Nephron progenitor cell (in vitro differentiated cells): Measurements from ENCODE around the gene MSH5.

Source experiments
- DNase-seq: peaks from one replicate; pipeline ENCODE4 v3.0.0; 2021
- H3K27ac Mint-ChIP-seq: 2 replicates; pipeline ENCODE4 v1.8.0; 2021; ENCODE audit warnings: mild to moderate bottlenecking, moderate library complexity, mixed read lengths
- H3K27me3 Mint-ChIP-seq: 2 replicates; pipeline ENCODE4 v1.8.0; 2021; ENCODE audit warnings: mild to moderate bottlenecking, low read depth, mixed read lengths; ENCODE audit not compliant: poor library complexity
- H3K36me3 Mint-ChIP-seq: 2 replicates; pipeline ENCODE4 v1.8.0; 2021; ENCODE audit warnings: low read depth, mixed read lengths
- H3K4me1 Mint-ChIP-seq: 2 replicates; pipeline ENCODE4 v1.8.0; 2021; ENCODE audit warnings: mixed read lengths
- H3K4me3 Mint-ChIP-seq: 2 replicates; pipeline ENCODE4 v1.8.0; 2021; ENCODE audit warnings: mild to moderate bottlenecking, moderate library complexity, mixed read lengths
- H3K9me3 Mint-ChIP-seq: 2 replicates; pipeline ENCODE4 v1.8.0; 2021; ENCODE audit warnings: mild to moderate bottlenecking, moderate library complexity, mixed read lengths
- CTCF ChIP-seq: fragments of 200-600 bp; sonication (generic); IDR thresholded peaks from 2 replicates; pipeline ENCODE4 v1.5.0; 2021; ENCODE audit warnings: antibody characterized with exemption

The MSH5 gene

GRCh38 chr6:31740397-31741223 is 805 bp downstream of the MSH5 start:
- Mint-ChIP-seq H3K27ac (no peak overlapping the region), H3K36me3 (peaks cover 22% of the 10 kb centered on the region), H3K9me3 (no peaks in the 10 kb centered on the region), H3K4me1 (peaks cover 96% of the 10 kb centered on the region), H3K4me3 (peak overlapping the region; percentile 98), H3K27me3 (peaks cover 3% of the 10 kb centered on the region)
- TF ChIP-seq CTCF, result no peak
- no peak for DNase-seq

GRCh38 chr6:31741815-31742214 is 2.0 kb downstream of the MSH5 start:
- peaks cover 90% of the 10 kb centered on the region for H3K4me1 Mint-ChIP-seq
- no peaks in the 10 kb centered on the region for H3K9me3 Mint-ChIP-seq
- H3K27me3 Mint-ChIP-seq, result peaks cover 3% of the 10 kb centered on the region
- no peak for TF ChIP-seq CTCF
- H3K36me3 Mint-ChIP-seq, result peaks cover 23% of the 10 kb centered on the region
- H3K4me3 Mint-ChIP-seq, result peak overlapping the region; percentile 37
- no peak for DNase-seq
- no peak overlapping the region for H3K27ac Mint-ChIP-seq

DNA sequence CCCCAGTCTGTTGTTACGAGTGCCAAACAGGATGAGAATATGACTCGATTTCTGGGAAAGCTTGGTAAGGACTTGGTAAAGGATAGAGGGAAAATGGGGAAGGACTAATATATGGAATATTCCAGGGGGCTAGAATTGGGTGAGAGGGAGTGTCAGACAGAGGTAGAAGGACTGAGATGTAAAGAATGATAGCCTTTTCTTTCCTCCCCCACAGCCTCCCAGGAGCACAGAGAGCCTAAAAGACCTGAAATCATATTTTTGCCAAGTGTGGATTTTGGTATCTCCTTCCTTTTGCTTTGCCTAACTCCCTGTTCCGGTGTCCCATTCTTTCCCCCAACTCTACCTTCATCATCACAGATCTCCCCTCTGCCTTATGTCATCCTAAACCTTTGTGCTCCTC is 3.1 kb downstream of the MSH5 start:
- peaks cover 30% of the 10 kb centered on the region for H3K36me3 Mint-ChIP-seq
- H3K4me3 Mint-ChIP-seq, result no peak overlapping the region
- peaks cover 86% of the 10 kb centered on the region for H3K4me1 Mint-ChIP-seq
- no peak for DNase-seq
- no peak for TF ChIP-seq CTCF
- H3K9me3 Mint-ChIP-seq, result no peaks in the 10 kb centered on the region
- peak overlapping the region; percentile 87 for H3K27ac Mint-ChIP-seq
- peaks cover 3% of the 10 kb centered on the region for H3K27me3 Mint-ChIP-seq

GRCh38 chr6:31744422-31744821 is 4.6 kb downstream of the MSH5 start:
- Mint-ChIP-seq H3K9me3 (no peaks in the 10 kb centered on the region), H3K27me3 (peaks cover 3% of the 10 kb centered on the region), H3K36me3 (peaks cover 30% of the 10 kb centered on the region), H3K4me1 (peaks cover 70% of the 10 kb centered on the region), H3K4me3 (peak overlapping the region; percentile 5), H3K27ac (peak overlapping the region; percentile 84)
- no peak for DNase-seq
- TF ChIP-seq CTCF, result no peak

- Mint-ChIP-seq H3K27ac (peak overlapping the region; percentile 46), H3K4me1 (peaks cover 21% of the 10 kb centered on the region), H3K27me3 (no peaks in the 10 kb centered on the region), H3K9me3 (no peaks in the 10 kb centered on the region), H3K36me3 (peaks cover 12% of the 10 kb centered on the region), H3K4me3 (no peak overlapping the region)
- TF ChIP-seq CTCF, result no peak
- no peak for DNase-seq
Measured at GRCh38 chr6:31749301-31750036, 9.7 kb downstream of the MSH5 start.
